ENCODE data around the gene TMX2.

- TF ChIP-seq CTCF (IDR thresholded peaks at IDR 0.05; ENCODE audit: low read length) (peak; percentile 40; the same call in 1 of the 2 replicates), EZH2 (IDR thresholded peaks at IDR 0.05; ENCODE audit: borderline replicate concordance, low read length) (no peak)
Measured at GRCh38 chr11:57662893-57663292, 49.5 kb upstream of the TMX2 start.

All from OCI-LY1 (cell line).